Type B pancreatic cell (in vitro differentiated cells): ENCODE data around the gene UBE2S. TPM values are rescaled to one million over a fixed set of nuclear protein-coding genes. Genes with fewer than 3 reads are reported as not detected.

Experiments used
- DNase-seq: peaks from one replicate; pipeline ENCODE4 v3.0.0; 2021; ENCODE audit warnings: mixed read lengths; ENCODE audit not compliant: unreplicated experiment; ENCODE audit errors: extremely low spot score
- H3K27ac Mint-ChIP-seq: 2 replicates; pipeline ENCODE4 v1.8.0; 2021; ENCODE audit warnings: mild to moderate bottlenecking, mixed read lengths
- H3K27me3 Mint-ChIP-seq: 2 replicates; pipeline ENCODE4 v1.8.0; 2021; ENCODE audit warnings: mixed read lengths
- H3K36me3 Mint-ChIP-seq: 2 replicates; pipeline ENCODE4 v1.8.0; 2021; ENCODE audit warnings: mixed read lengths
- H3K4me1 Mint-ChIP-seq: one replicate; pipeline ENCODE4 v1.8.0; 2021; ENCODE audit warnings: mixed read lengths; ENCODE audit not compliant: unreplicated experiment
- H3K4me3 Mint-ChIP-seq: 2 replicates; pipeline ENCODE4 v1.8.0; 2021; ENCODE audit warnings: mild to moderate bottlenecking, mixed read lengths
- H3K9me3 Mint-ChIP-seq: 2 replicates; pipeline ENCODE4 v1.8.0; 2021; ENCODE audit warnings: mixed read lengths
- CTCF ChIP-seq: fragments of 200-600 bp; sonication (generic); conservative IDR thresholded peaks from 2 replicates; pipeline ENCODE4 v1.5.0; 2021; ENCODE audit warnings: antibody characterized with exemption, mild to moderate bottlenecking
- total RNA-seq: library from RNA; stranded (reverse); gene quantifications from 2 replicates; pipeline ENCODE4 v1.2.1, GENCODE V29; 2021; ENCODE audit warnings: low replicate concordance

UBE2S gene
- total RNA-seq, 1 donor from 2014 or later, result 91.3 TPM

GRCh38 chr19:55436847-55437246, 29.3 kb upstream of the UBE2S start:
- Mint-ChIP-seq H3K9me3 (no peaks in the 10 kb centered on the region), H3K4me3 (no peak overlapping the region), H3K27me3 (peaks cover 45% of the 10 kb centered on the region), H3K27ac (no peak overlapping the region), H3K4me1 (peaks cover 16% of the 10 kb centered on the region), H3K36me3 (peaks cover 8% of the 10 kb centered on the region)
- DNase-seq, result no peak
- no peak for TF ChIP-seq CTCF

- Mint-ChIP-seq H3K4me3 (no peak overlapping the region), H3K4me1 (peaks cover 6% of the 10 kb centered on the region), H3K27ac (no peak overlapping the region), H3K9me3 (no peaks in the 10 kb centered on the region), H3K36me3 (no peaks in the 10 kb centered on the region), H3K27me3 (peaks cover 35% of the 10 kb centered on the region)
- no peak for DNase-seq
- no peak for TF ChIP-seq CTCF
Measured at GRCh38 chr19:55435020-55435419, 27.4 kb upstream of the UBE2S start.

GRCh38 chr19:55434356-55434919, 26.9 kb upstream of the UBE2S start:
- peaks cover 6% of the 10 kb centered on the region for H3K4me1 Mint-ChIP-seq
- H3K4me3 Mint-ChIP-seq, result no peak overlapping the region
- H3K27me3 Mint-ChIP-seq, result peaks cover 32% of the 10 kb centered on the region
- no peaks in the 10 kb centered on the region for H3K9me3 Mint-ChIP-seq
- TF ChIP-seq CTCF, result no peak
- H3K27ac Mint-ChIP-seq, result no peak overlapping the region
- DNase-seq, result no peak
- H3K36me3 Mint-ChIP-seq, result no peaks in the 10 kb centered on the region

- no peaks in the 10 kb centered on the region for H3K36me3 Mint-ChIP-seq
- no peaks in the 10 kb centered on the region for H3K9me3 Mint-ChIP-seq
- H3K4me1 Mint-ChIP-seq, result peaks cover 6% of the 10 kb centered on the region
- H3K4me3 Mint-ChIP-seq, result no peak overlapping the region
- peaks cover 28% of the 10 kb centered on the region for H3K27me3 Mint-ChIP-seq
- no peak for DNase-seq
- H3K27ac Mint-ChIP-seq, result no peak overlapping the region
- TF ChIP-seq CTCF, result no peak
Measured at GRCh38 chr19:55433292-55433691, 25.7 kb upstream of the UBE2S start.

- Mint-ChIP-seq H3K9me3 (no peaks in the 10 kb centered on the region), H3K36me3 (no peaks in the 10 kb centered on the region), H3K4me3 (no peak overlapping the region), H3K27me3 (peaks cover 28% of the 10 kb centered on the region), H3K27ac (no peak overlapping the region), H3K4me1 (peaks cover 5% of the 10 kb centered on the region)
- no peak for TF ChIP-seq CTCF
- no peak for DNase-seq
Measured at GRCh38 chr19:55432241-55432959, 24.8 kb upstream of the UBE2S start.
